Gastrocnemius medialis (tissue), 4 donors: Measurements from ENCODE around the gene HSD3B2. TPM values are rescaled to one million over a fixed set of nuclear protein-coding genes. Genes with fewer than 3 reads are reported as not detected.

Experiments used
- ATAC-seq, 2 donors: fragments of 150-250 bp; one replicate each; pipeline ENCODE4 v1.9.1; 2016
- DNase-seq, 2 donors: peaks; one replicate each; pipeline ENCODE4 v3.0.0-alpha.2; 2019
- H3K27ac ChIP-seq, 4 donors: fragments of 200-600 bp; sonication (generic); 1 replicate in 1 of 4; 2 replicates in 3 of 4; pipeline ENCODE4 v1.5.1; 2016 to 2018; ENCODE audit warnings: mild to moderate bottlenecking in 2 of 4, moderate library complexity in 1 of 4
- H3K27me3 ChIP-seq, 3 donors: fragments of 200-600 bp; sonication (generic) in 2 of 3; 1 replicate in 1 of 3; 2 replicates in 2 of 3; pipeline versions ENCODE4 v1.5.1 to v1.6.0; 2016 to 2019; ENCODE audit warnings: mild to moderate bottlenecking in 1 of 3, moderate library complexity in 1 of 3
- H3K36me3 ChIP-seq, 2 donors: fragments of 200-600 bp; sonication (generic) in 1 of 2; one replicate each; pipeline ENCODE4 v1.5.1; 2017 to 2018
- H3K4me1 ChIP-seq, 2 donors: fragments of 200-600 bp; sonication (generic) in 1 of 2; one replicate each; pipeline ENCODE4 v1.5.1; 2016 to 2017; ENCODE audit warnings: mild to moderate bottlenecking in 2 of 2
- H3K4me3 ChIP-seq, 4 donors: fragments of 200-600 bp; sonication (generic) in 3 of 4; 1 replicate in 1 of 4; 2 replicates in 3 of 4; pipeline ENCODE4 v1.5.1; 2016 to 2019; ENCODE audit warnings: mild to moderate bottlenecking in 2 of 4
- H3K9me3 ChIP-seq, 3 donors: fragments of 200-600 bp; sonication (generic) in 2 of 3; 1 replicate in 1 of 3; 2 replicates in 2 of 3; pipeline ENCODE4 v1.5.1; 2016 to 2019
- CTCF ChIP-seq, 5 experiments: fragments of 450-650 bp in 3 of 5; fragments of 200-600 bp in 2 of 5; sonication (generic) in 2 of 5; IDR thresholded peaks in 4 of 5; conservative IDR thresholded peaks in 1 of 5; 1 replicate in 4 of 5; 2 replicates in 1 of 5; pipeline ENCODE4 v1.5.1; 2016 to 2019; ENCODE audit warnings: antibody characterized with exemption in 5 of 5, mild to moderate bottlenecking in 3 of 5, moderate library complexity in 3 of 5
- POLR2A ChIP-seq, 2 donors: fragments of 450-650 bp; IDR thresholded peaks; one replicate each; pipeline ENCODE4 v1.6.1; 2017; ENCODE audit warnings: antibody characterized with exemption in 2 of 2, mild to moderate bottlenecking in 2 of 2, moderate library complexity in 2 of 2
- in situ Hi-C, 4 donors: fragments of 200-750 bp; cut with MboI; loops; one replicate each; pipeline versions ENCODE4 v1.15.0 to v1.8.0; 2017; ENCODE audit warnings: low sequenced_read_pairs in 4 of 4
- intact Hi-C: fragments of 100-400 bp; cut with DNase I; formaldehyde crosslinking; loops from one replicate; pipeline ENCODE4 v1.15.1; 2023; ENCODE audit warnings: low total_unique reads
- total RNA-seq, 4 donors: library from RNA; depleted of rRNA; stranded (reverse); fragments of >200 nt; gene quantifications; one replicate each; pipeline versions ENCODE4 v1.1.0 to v1.2.3, GENCODE V29; 2016

HSD3B2 gene
- total RNA-seq, 4 donors from 2014 or later = 0.66 TPM; not detected in 3

- Histone ChIP-seq H3K4me1 (no peaks in the 10 kb centered on the region), H3K4me3 (no peak overlapping the region), H3K36me3 (no peaks in the 10 kb centered on the region), H3K9me3 (no peaks in the 10 kb centered on the region), H3K27me3 (no peaks in the 10 kb centered on the region), H3K27ac (no peak overlapping the region)
- no peak for TF ChIP-seq POLR2A (IDR thresholded peaks at IDR 0.05)
- no peak for TF ChIP-seq CTCF (IDR thresholded peaks at IDR 0.05 in 4 of 5, conservative IDR thresholded peaks at IDR 0.05 in 1 of 5)
- in situ Hi-C loops = no loop called here
- no peak for DNase-seq
- intact Hi-C loops = no loop called here
- ATAC-seq = no peak
Observed at GRCh38 chr1:119390526-119390925, 24.4 kb upstream of the HSD3B2 start.

GRCh38 chr1:119391749-119392148 lies 23.2 kb upstream of the HSD3B2 start:
- Histone ChIP-seq H3K4me3 (no peak overlapping the region), H3K36me3 (no peaks in the 10 kb centered on the region), H3K27ac (no peak overlapping the region), H3K4me1 (no peaks in the 10 kb centered on the region), H3K9me3 (no peaks in the 10 kb centered on the region), H3K27me3 (no peaks in the 10 kb centered on the region)
- in situ Hi-C loops = no loop called here
- intact Hi-C loops = no loop called here
- no peak for DNase-seq
- ATAC-seq = no peak
- TF ChIP-seq POLR2A (IDR thresholded peaks at IDR 0.05) = no peak
- no peak for TF ChIP-seq CTCF (IDR thresholded peaks at IDR 0.05 in 4 of 5, conservative IDR thresholded peaks at IDR 0.05 in 1 of 5)

- TF ChIP-seq CTCF (IDR thresholded peaks at IDR 0.05 in 4 of 5, conservative IDR thresholded peaks at IDR 0.05 in 1 of 5) = no peak
- no peak for TF ChIP-seq POLR2A (IDR thresholded peaks at IDR 0.05)
- Histone ChIP-seq H3K4me1 (no peaks in the 10 kb centered on the region), H3K36me3 (no peaks in the 10 kb centered on the region), H3K9me3 (no peaks in the 10 kb centered on the region), H3K27ac (no peak overlapping the region), H3K27me3 (no peaks in the 10 kb centered on the region), H3K4me3 (no peak overlapping the region)
- DNase-seq = no peak
- in situ Hi-C loops (no loop called here), intact Hi-C loops (no loop called here)
- ATAC-seq = no peak
Observed at GRCh38 chr1:119394085-119394484, 20.9 kb upstream of the HSD3B2 start.

- DNase-seq (no peak), ATAC-seq (no peak)
- H3K36me3 ChIP-seq = no peaks in the 10 kb centered on the region
- in situ Hi-C loops (no loop called here), intact Hi-C loops (no loop called here)
- no peak overlapping the region for H3K27ac ChIP-seq
- no peaks in the 10 kb centered on the region for H3K4me1 ChIP-seq
- H3K27me3 ChIP-seq = no peaks in the 10 kb centered on the region
- no peaks in the 10 kb centered on the region for H3K9me3 ChIP-seq
- TF ChIP-seq POLR2A (IDR thresholded peaks at IDR 0.05) (no peak), CTCF (IDR thresholded peaks at IDR 0.05 in 4 of 5, conservative IDR thresholded peaks at IDR 0.05 in 1 of 5) (no peak)
- no peak overlapping the region for H3K4me3 ChIP-seq
Observed at GRCh38 chr1:119396982-119397381, 18.0 kb upstream of the HSD3B2 start.

- Histone ChIP-seq H3K9me3 (no peaks in the 10 kb centered on the region), H3K27me3 (no peaks in the 10 kb centered on the region), H3K4me1 (no peaks in the 10 kb centered on the region), H3K27ac (no peak overlapping the region), H3K4me3 (no peak overlapping the region), H3K36me3 (no peaks in the 10 kb centered on the region)
- in situ Hi-C loops = no loop called here
- TF ChIP-seq POLR2A (IDR thresholded peaks at IDR 0.05) = no peak
- no peak for TF ChIP-seq CTCF (IDR thresholded peaks at IDR 0.05 in 4 of 5, conservative IDR thresholded peaks at IDR 0.05 in 1 of 5)
- no peak for ATAC-seq
- no peak for DNase-seq
- intact Hi-C loops = no loop called here
Observed at GRCh38 chr1:119397986-119398385, 17.0 kb upstream of the HSD3B2 start.
